GM12875 (cell line): ENCODE measurements around the gene MEF2A.
"Not testable (repeated sequence)": the region's sequence is repeated elsewhere in the genome, so short reads cannot be mapped to it uniquely, and the experiment has no call there.

ENCODE experiments used
- H3K4me3 ChIP-seq: one replicate; pipeline ENCODE4 v1.5.1; 2011; ENCODE audit warnings: low read depth, low read length, control low read depth
- TF ChIP-seq, protein P1 (sequence below): IDR thresholded peaks from 2 replicates; pipeline ENCODE4 v1.5.1; 2011; ENCODE audit warnings: low read depth, mild to moderate bottlenecking, control low read depth, inconsistent platforms, low read length, moderate library complexity, borderline replicate concordance; ENCODE audit not compliant: insufficient read depth

Gene MEF2A

DNA sequence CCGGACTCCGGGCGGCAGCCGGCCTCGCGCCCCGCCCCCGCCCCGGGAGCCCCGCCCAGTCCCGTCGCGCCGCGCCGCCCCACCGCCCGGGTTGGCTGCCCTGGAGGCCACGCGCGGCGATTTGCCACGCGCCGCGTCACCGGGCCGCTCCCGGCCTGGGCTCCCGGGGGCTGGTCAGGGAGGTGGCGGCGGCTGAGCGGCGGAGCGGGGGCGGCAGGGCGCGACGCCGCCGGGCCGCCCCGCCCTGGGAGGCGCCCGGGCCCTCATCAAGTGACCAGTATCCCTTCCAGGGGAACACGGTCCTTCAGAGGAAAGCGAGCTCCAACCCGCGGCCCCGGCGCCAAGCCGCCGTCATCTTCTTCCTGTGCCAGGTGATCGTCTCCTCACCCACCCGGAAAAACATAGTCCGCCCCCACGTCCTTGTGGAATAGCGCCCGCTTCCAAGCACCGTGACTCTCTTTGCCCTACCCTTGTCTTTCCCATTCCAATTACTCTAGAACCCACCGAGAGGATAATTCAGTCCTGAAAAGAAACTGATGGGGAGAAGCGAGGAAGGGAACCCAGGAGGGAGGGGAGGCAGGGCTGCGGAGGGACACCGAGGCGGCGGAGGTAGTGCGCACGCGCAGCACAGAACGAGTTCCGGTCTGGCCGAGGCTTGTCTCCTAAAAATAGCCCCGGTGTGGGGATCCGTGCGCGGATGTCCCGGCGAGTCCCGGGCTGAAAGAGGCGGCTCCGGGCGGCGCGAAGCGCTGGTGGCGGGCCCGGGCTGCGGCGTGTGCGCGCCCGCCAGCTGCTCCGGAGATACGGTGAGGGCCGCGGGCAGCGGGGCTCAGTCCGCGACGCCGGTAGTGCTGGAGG lies at the start of gene MEF2A:
MEF2A (plus strand) TSS at position 686 of the 858 bp plus-strand sequence. CDS start 67,136 bp downstream, outside the sequence.
- peak within 1 kb of the TSS; percentile 89 for H3K4me3 ChIP-seq
- TF ChIP-seq, protein P1, sequence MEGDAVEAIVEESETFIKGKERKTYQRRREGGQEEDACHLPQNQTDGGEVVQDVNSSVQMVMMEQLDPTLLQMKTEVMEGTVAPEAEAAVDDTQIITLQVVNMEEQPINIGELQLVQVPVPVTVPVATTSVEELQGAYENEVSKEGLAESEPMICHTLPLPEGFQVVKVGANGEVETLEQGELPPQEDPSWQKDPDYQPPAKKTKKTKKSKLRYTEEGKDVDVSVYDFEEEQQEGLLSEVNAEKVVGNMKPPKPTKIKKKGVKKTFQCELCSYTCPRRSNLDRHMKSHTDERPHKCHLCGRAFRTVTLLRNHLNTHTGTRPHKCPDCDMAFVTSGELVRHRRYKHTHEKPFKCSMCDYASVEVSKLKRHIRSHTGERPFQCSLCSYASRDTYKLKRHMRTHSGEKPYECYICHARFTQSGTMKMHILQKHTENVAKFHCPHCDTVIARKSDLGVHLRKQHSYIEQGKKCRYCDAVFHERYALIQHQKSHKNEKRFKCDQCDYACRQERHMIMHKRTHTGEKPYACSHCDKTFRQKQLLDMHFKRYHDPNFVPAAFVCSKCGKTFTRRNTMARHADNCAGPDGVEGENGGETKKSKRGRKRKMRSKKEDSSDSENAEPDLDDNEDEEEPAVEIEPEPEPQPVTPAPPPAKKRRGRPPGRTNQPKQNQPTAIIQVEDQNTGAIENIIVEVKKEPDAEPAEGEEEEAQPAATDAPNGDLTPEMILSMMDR = no peak

- no peak overlapping the region for H3K4me3 ChIP-seq
- TF ChIP-seq, protein P1 = no peak
These were observed 47.6 kb upstream of the MEF2A start for GRCh38 chr15:99518191-99518590.

DNA sequence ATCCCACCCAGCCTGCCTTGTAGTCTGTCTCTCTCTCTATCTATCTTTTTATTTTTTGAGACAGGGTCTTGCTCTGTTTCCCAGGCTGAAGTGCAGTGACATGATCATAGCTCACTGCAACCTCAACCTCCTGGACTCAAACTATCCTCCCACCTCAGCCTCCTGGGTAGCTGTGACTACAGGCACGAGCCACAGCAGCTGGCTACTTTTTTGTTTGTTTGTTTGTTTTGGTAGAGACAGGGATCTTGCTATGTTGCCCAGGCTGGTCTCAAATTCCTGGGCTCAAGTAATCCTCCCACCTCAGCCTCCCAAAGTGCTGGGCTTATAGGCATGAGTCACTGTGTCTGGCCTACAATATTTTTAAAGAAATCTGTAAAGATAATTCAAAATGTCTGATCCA lies 46.4 kb upstream of the MEF2A start:
- H3K4me3 ChIP-seq = not testable (repeated sequence)

DNA sequence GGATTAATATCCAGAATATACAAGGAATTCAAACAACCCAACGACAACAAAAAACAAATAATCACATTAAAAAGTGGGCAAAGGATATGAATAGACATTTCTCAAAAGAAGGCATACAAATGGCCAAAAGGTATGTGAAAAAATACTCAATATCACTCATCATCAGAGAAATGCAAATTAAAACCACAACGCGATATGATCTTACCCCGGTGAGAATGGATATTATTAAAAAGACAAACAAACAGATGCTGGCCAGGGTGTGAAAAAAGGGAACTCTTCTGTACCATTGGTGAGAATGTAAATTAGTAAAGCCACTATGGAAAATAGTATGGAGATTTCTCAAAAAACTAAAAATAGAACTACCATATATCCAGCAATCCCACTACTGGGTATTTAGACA lies 43.5 kb upstream of the MEF2A start:
- TF ChIP-seq, protein P1 = no peak
- no peak overlapping the region for H3K4me3 ChIP-seq

DNA sequence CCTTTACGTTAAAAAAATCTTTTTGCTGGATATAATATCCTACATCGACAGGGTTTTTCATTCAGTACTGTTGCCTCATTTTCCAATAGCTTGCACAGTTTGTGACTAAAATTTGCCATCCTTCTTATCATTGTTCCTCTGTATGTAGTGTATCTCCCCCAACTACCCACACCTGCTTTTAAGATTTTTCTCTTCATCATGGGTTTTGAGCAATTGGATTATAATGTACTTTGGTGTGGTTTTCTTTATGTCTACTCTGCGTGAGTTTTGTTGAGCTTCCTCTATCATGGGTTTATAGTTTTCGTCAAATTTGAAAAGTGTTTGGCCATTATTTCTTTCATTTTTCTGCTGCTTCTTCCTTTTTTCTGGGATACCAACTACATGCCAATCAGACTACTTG lies 39.6 kb upstream of the MEF2A start:
- TF ChIP-seq, protein P1 = no peak
- H3K4me3 ChIP-seq = no peak overlapping the region

GRCh38 chr15:99526671-99527070 lies 39.1 kb upstream of the MEF2A start:
- H3K4me3 ChIP-seq = no peak overlapping the region
- TF ChIP-seq, protein P1 = no peak

DNA sequence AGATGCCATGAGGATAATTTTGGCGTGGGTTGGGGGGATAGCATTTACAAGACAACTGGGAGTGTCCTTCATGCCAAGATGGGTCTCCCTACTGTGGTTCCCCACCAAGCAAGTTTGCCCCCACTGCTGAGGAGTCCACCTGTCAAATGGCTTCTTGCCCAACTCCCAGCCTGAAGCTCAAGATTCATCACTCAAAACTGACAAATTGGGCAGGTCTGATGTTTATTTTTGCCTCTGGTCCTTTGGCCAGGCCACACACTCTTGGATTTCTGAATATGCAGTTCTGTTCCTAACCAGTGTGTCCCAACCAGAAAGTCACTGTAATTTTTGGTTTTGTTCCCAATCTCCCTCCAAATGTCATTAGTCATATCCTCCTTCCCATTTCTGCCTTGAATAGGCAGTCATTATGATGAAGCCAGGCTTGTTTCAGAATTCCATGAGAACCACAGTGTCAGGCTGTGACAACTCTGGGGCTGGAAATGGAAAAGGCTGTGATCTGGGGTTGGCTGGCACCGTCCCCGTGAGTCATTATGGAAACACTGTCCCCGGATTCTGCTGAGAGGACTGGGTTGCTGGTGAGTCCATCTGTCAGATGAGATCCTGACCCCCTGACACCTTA lies 29.3 kb upstream of the MEF2A start:
- TF ChIP-seq, protein P1 = no peak
- H3K4me3 ChIP-seq = no peak overlapping the region
